NCI-H2227 treated with DMSO at 0.1 percent for 48 hours (cell line): ENCODE measurements around the gene AAK1.
"Not testable (repeated sequence)": the region's sequence is repeated elsewhere in the genome, so short reads cannot be mapped to it uniquely, and the experiment has no call there.

Experiments used
- DNase-seq: peaks from one replicate; lab custom pipeline; 2025; lab: John Stamatoyannopoulos, UW

Gene AAK1

DNA sequence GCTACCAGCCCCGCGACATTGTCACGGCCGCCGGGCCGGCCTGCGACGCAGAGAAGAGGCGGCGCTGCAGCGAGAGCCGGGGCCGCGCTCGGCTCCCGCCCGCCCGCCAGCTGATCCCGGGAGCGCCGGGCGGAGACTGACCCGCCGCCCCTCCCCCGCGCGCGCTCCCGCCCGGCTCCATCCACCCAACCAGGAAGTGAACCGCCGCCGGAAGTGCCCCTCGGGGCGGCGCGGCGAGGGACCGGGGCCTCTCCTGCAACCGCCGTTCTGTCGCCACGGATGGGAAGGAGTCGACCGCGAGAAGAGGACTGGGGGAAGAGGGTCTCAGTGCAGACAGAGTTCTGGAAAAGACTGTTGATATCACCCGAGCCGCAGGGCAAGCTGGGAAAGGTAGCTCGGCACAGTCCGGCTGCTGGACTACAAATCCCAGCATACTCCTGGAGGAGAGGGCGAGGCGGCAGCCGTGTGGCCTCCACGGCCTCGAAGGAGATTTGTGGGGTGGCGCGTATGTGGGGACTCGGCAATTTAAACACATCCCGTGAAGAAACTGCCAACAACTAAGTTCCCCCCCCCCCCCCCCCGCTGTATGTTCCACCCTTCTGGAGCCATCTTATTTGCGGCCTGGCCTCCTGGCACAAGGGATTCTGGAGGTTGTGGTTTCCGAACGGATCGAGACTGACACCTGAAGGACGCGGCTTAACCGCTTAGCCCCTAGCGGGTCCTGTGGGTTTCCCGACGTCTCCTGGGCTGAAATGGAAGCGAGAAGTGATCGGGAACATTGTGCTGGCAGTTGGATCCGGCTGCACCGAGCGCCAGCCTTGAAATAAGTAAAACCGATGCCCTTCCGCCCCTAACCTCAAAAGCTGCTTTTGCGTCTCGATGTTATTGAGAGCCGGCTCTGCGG lies at the start of gene AAK1:
Gene AAK1, minus strand, starts transcription at position 138 of the 904 bp plus-strand sequence. CDS start 699 bp downstream, outside the sequence.
- DNase-seq, result peak; percentile 91

DNA sequence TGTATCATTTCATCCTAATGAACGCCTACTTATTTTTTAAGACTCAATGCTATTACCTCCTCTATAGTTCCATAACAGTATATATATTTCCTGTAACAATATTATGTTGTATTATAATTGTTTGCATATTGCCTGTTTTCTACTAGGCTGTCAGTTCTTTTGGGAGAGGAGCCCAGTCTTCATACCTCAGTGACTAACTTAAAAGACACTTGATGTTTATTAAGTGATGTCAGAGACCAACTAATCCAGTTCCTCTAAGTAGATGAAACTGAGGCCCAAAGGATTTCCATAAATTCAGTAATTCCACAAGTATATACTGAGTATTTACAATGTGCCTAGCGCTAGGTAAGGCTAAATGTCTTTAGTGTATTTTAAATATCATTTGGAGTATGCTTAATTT lies 48.9 kb upstream of the AAK1 start:
- no peak for DNase-seq

DNA sequence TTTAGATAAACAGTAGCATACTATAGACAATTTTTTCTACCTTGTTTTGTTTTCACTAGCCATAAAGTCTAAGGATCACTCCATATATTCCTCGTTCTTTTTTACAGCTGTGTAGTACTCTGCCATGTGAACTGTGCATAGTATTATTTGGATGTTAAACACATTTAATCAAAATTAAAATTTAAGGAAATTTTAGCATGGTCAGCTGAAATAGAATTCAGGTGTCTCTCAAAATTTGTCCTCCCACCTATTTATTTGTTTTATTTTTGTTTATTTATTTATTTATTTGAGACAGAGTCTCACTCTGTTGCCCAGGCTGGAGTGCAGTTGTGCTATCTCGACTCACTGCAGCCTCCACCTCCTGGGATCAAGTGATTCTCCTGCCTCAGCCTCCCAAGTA lies 46.4 kb upstream of the AAK1 start:
- no peak for DNase-seq

DNA sequence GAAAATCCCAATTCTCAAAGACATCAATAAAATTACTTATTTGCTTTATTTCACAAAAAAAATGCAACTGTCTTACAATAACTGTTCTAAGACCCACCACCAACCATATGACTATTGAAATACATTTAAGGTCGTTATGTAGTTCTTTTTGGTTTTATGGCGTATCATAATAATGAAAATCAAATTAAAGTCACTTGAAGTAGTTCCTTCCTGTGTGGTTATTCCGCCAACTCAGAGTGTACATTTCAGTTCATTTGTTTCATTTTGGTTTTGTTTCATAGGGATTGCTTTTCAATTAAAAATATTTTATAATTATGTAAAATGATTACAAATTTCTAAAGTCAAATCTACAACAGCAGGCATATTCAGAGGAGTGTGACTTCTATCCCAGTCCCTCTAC lies 45.9 kb upstream of the AAK1 start:
- DNase-seq, result no peak

DNA sequence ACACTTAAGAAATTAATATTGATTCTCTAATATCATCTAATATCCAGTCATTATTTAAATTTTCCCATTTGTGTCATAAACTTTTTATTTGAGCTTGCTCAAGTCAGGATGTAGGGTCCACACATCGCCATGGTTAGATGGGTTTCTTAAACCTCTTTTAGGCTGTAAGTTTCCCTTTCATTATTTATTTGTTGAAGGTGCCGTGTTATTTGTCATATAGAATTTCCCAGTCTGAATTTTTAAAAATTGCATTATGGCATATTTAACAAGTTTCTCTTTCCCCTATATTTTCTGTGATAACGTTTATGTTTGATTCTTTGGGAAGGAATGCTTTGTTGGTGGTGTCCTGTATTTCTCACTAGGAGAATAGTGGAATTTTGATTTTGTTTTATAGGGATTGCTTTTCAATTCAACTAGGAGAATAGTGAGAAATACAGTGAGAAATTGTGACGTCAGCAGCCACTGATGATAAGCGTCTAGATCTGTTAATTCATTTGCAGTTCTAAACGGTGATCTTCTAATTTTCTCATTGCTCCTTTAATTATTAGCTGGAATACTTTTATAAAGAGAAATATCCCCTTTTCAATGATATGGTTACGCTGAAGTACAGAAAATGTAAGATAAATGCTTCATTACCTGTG lies 44.6 kb upstream of the AAK1 start:
- no peak for DNase-seq

DNA sequence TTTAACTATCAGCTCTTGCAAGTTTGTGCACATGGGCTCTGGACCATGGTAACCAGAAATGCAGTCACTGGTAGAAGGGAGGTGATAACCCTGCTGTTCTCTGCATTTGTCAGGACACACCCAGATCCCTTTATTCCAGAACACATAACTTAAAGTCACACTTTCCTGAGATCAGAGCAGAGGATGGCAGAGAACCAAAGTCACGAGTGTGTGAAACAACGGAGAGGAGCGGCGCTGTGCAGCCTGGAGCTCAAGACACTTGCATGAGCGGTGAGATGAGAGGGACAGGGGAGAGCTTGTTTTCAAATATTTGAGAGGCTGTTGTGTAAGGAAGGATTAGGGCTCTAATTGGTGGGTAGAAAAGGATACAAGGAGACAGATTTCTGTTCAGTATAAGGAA lies 43.3 kb upstream of the AAK1 start:
- DNase-seq, result no peak

DNA sequence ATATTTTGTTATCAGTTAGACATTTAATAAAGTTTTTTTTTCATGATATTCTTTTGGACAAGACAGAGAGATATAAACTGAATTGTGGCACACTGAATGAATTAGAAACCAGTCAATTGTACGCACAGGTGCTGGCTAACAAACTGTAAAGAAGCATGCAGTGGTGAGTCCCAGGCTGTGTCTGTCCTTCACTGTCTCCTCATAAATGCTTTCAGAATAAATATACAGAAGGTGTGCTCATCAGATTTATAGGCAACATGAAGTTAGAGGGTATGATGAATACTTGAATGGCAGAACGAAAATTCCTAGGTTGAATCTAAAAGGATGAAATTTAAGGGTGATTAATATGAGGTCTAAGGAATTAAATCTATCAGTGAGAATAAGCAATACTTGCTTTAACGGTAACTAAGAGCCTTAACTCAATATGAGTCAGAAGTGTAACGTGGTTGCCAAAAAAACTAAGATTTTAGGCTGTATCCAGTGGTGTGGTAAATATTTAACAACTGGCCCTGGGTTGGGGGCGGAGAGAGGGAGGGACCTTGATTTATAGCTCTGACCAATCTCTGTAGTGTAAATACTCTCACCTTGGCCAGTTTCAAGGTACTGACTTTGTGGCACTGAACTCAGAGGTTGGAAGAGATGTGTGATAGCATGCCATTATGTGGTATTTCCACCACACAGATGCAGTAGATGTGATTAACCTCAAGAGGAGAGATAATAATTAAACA lies 41.9 kb upstream of the AAK1 start:
- no peak for DNase-seq

DNA sequence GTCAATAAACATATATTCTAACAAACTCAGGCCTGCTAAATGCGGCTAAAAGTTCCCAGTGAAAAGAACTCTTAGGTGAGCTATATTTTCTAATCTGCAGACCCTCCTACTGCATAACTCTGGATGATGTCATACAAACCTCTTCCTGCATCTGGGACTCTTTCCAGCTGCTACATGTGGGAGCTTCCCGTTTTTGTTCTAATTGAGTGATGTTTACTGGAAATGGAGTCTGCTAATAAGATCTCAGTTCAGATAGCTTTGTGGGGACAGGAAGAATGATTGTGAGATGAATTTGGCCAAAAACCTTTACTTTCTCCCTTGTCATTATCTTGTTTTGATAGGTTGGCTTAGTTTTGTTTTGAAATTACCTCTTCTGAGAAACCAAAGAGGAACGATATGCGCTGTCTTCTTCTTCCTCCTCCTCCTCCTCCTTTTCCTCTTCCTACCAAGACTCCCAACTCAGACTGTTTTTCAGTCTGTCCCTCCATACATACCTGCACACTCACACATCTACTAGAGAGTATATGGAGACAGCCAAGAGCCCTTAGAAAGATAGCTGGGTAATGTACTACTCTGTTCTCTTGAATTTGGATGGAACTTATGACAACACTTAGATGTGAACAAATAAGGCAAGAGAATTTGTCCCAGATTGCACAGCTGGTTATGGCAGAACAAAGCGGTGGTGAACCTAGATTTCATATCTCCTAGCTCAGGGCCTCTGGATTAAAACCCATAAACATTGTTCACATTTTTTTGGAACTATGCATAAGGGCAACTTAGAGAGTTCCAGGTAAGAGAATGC lies 39.8 kb upstream of the AAK1 start:
- DNase-seq, result no peak

DNA sequence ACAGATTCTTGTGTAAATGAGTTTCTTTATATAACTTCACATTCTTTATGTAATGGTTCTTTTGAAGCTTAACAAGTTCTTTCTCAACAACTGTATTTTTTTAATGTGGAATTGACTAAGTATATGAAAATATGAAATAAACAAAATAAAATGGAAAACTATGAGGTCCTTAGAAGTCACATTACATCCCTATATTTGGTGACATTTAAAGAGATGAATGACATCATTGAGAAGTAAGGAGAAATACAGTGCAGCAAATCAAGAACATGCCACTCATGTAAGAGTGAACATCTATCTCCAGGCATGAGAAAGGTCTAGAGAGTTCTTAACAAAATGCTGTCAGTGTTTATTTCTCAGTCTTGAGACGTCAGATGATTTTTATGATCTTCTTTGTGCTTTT lies 39.0 kb upstream of the AAK1 start:
- DNase-seq, result no peak

DNA sequence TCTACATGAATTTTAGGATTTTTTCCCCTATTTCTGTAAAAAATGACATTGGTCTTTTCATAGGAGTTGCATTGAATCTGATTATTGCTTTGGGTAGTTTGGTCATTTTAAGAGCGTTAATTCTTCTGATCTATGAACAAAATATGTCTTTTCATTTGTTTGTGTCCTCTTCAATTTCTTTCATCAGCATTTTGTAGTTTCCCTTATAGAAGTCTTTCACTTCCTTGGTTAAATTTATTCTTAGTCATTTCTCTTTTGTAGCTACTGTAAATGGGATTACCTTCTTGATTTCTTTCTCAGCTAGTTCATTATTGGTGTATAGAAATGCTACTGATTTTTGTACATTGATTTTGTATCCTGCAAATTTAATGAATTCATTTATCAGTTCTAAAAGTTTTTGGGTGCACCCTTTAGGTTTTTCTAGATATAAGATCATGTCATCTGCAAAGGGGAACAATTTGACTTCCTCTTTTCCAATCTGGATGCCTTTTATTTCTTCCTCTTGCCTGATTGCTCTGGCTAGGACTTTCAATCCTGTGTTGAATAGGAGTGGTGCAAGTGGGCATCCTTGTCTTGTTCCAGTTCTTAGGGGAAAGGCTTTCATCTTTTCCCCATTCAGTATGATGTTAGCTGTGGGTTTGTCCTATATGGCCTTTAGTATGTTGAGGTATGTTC lies 36.6 kb upstream of the AAK1 start:
- no peak for DNase-seq

DNA sequence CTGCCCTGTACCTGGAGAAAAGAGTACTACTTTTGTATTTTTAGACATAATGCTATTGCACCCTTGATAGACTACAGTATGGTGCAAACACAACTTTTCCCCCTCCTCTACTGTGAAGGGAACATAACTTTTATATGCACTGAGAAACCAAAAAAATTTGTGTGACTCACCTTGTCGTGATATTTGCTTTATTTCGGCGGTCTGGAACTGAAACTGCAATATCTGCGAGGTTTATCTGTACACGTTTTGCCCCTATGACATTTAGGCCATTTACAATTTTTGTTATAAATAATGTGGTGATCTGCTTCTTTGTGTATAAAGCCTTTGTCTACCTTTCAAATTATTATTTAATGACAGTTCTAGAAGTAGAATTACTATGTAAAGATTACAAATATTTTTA lies 34.4 kb upstream of the AAK1 start:
- no peak for DNase-seq

DNA sequence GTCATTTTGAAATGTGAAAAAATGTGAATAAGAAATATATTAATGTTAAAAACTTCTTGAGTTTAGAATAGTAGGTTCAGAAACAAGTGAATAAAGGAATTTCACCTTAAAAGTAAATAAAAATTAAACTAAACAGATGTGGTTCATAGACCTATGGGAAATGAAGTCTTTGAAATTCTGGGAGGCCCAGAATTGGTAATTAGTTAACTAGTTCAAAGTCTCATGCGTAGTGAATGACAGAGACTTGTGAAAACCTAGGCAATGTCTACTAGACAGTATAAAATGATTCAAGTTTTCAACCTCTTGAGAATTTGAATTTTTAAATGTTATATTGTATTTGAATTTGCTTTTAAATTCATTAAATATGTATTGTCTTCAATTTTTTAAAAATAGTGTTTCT lies 32.6 kb upstream of the AAK1 start:
- no peak for DNase-seq

DNA sequence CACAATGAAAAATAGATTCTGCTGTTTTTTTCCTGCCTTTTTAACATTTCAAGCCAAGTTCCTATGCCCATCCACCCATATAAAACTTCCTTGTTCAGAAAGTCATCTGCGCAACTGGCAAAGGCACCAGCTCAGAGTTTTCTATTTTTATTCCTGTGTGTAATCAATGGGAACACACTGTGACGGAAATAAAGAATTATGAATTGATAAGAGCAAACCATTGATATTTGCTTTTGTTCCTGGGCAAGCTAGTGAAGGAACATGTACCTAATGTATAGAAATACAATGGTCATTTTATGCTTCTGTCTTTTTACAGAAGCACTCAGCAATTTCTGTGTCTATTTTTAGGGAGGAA lies 30.8 kb upstream of the AAK1 start:
- no peak for DNase-seq

DNA sequence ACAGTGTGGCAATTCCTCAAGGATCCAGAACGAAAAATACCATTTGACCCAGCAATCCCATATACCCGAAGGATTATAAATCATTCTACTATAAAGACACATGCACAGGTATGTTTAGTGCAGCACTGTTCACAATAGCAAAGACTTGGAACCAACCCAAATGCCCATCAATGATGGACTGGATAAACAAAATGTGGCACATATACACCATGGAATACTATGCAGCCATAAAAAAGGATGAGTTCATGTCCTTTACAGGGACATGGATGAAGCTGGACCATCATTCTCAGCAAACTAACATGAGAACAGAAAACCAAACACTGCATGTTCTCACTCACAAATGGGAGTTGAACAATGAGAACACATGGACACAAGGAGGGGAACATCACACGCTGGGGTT lies 29.6 kb upstream of the AAK1 start:
- DNase-seq, result not testable (repeated sequence)

DNA sequence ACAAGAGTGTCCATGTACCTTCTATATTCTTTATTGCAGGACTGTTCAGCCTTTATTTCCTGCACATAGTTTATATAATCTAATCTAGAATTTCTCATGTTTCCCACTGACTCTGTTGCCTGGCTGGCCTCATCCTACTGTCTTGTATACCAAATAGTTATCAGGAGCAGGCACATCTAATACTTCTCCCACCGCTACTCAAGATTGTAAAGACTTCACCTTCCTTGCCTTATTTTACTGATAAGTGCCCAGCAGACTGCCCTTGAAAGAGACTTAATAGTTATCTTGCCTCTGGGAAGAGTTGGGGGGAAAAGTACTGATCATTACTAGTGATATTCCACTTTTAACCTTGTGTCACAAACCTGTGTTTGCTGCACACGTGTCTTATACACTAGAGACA lies 26.1 kb upstream of the AAK1 start:
- no peak for DNase-seq

DNA sequence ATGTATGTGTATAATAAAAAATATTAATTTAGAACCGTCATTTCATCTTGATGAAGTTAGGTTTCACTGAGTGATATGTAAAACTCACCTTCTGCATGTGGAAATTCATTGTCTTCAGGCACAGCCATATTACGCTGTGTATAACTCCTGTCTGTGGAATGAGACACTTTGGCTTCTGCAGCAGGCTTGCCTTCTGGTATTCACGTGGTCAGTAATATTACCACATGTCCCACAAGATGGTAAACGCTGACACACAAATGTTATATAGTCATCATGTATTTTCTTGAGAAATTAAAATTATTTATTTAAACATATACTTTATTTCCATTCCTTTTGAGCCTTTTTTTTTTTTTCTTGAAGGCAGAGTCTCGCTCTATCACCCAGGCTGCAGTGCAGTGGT lies 25.1 kb upstream of the AAK1 start:
- no peak for DNase-seq

DNA sequence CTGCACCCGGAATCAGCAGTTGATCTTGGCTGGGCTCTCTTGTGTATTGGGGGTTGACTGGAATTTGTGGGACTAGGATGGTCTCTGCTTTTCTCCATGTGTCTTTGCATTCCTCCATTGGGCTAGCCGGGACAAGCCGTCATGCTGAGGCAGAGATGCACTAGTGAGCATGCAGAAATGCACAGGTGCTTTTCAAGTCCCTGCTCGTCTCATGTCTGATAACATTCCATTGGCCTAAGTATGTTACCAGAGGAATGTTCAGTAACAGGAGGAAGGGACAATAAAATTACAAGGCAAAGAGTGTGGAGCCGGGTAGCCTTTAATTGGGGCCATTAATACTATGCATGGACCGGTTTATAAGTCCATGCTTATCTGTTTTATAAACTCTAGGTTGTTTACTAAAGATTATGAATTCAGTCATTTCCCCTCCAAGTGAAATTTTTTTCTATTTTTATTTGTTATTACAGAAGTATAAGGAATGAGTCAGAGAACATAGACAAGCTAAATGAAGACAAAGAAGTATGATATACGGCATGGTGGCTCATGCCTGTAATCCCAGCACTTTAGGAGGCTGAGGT lies 24.4 kb upstream of the AAK1 start:
- no peak for DNase-seq

DNA sequence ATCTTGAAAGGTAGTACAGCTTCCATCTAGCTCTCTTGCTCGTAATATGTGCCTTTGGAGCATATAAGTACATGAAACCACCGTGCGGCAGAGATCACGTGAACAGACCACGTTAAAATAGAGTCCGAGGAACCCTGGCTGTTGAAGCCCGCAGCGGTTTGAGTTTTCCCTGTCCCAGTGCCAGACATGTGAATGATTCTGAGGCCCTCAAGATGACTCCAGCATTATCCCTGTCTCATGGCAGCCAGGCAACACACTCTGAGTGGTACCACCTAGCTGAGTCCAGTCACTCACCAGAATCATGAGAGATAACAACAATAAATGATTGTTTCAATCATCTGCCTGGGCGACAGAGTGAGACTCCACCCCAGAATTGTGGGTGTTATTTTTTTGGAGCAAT lies 21.6 kb upstream of the AAK1 start:
- DNase-seq, result no peak

DNA sequence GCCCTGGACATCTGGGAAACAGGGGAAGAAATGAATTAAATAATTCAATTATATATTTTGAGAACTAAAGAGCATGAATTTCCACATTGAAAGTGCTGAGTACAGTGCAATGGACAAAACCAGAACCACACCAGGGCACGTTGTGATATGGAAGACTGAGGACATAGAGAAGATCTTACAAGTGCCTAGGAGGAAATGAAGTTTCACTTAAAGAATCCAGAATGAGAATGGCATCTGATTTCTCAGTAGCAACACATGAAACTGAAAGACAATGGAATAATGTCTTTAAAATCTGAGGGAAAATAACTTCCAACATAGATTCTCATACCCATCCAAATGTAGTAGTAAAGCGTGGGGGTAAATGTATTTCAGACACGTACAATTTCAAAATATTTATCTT lies 20.3 kb upstream of the AAK1 start:
- DNase-seq, result no peak

DNA sequence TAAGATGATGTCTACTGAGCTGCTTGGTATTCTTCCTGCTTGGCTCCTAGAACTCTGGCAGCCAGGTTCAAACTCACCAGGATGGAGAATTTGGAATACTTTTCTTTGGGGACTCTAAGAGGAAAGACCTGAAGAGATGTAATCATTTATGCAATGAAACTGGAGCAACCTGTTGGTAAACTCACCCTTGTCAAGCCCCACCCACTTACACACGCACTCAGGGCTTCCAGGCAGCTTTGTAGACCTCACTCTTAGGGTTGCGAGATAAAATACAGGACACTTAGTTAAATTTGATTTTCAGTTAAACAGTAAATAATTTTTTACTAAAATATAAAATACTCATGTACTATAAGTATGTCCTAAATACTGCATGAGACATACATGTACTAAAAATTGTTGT lies 19.0 kb upstream of the AAK1 start:
- DNase-seq, result not testable (repeated sequence)

DNA sequence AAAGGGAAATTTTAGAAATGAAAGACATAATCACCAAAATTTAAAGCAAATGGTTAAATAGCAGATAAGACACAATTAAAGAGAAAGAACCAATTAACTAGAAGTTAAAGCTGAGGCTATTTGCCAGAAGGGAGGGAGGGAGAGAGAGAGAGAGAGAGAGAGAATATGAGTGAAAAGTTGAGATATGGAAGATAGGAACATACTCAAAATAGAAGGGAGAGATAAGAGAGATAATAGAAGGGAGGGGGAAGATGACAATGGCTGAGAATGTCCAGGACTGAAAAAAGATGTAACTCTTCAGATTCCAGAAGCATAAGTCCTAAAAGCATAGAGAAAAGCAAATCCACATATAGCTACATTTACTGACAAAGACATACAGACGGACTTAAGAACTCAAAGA lies 17.1 kb upstream of the AAK1 start:
- no peak for DNase-seq
